ENCODE data around the gene SMARCD2.
"Not testable (repeated sequence)": the region's sequence is repeated elsewhere in the genome, so short reads cannot be mapped to it uniquely, and the experiment has no call there.

SMARCD2 gene

GRCh38 chr17:63842540-63843386, at the start of gene SMARCD2:
TSS of gene SMARCD2 (minus strand) at chr17:63842685. CDS start at chr17:63842674, 11 bp downstream.
- DNase-seq: peak; percentile 86

- peak; percentile 23 for DNase-seq
Measured at GRCh38 chr17:63889026-63889848, 46.8 kb upstream of the SMARCD2 start.

- DNase-seq: not testable (repeated sequence)
Measured at GRCh38 chr17:63885119-63885518, 42.6 kb upstream of the SMARCD2 start.

GRCh38 chr17:63882626-63883126, 40.2 kb upstream of the SMARCD2 start:
- not testable (repeated sequence) for DNase-seq

GRCh38 chr17:63881935-63882601, 39.6 kb upstream of the SMARCD2 start, which contains the start of gene GH2:
TSS of gene GH2 (minus strand) at chr17:63881944. CDS start at chr17:63881801, 143 bp downstream.
- no peak for DNase-seq

GRCh38 chr17:63881337-63881736, 38.9 kb upstream of the SMARCD2 start:
- DNase-seq: not testable (repeated sequence)

GRCh38 chr17:63880706-63881105, 38.2 kb upstream of the SMARCD2 start:
- no peak for DNase-seq

- DNase-seq: not testable (repeated sequence)
Measured at GRCh38 chr17:63878413-63878812, 35.9 kb upstream of the SMARCD2 start.

- not testable (repeated sequence) for DNase-seq
Measured at GRCh38 chr17:63874693-63875092, 32.2 kb upstream of the SMARCD2 start.

- DNase-seq: not testable (repeated sequence)
Measured at GRCh38 chr17:63874061-63874626, 31.7 kb upstream of the SMARCD2 start.

GRCh38 chr17:63873577-63873976, 31.1 kb upstream of the SMARCD2 start, which contains the start of gene CSH2:
TSS of gene CSH2 (minus strand) at chr17:63873677. CDS start at chr17:63873614, 63 bp downstream.
- DNase-seq: not testable (repeated sequence)

- DNase-seq: not testable (repeated sequence)
Measured at GRCh38 chr17:63871646-63872365, 29.3 kb upstream of the SMARCD2 start.

- DNase-seq: not testable (repeated sequence)
Measured at GRCh38 chr17:63870292-63870665, 27.8 kb upstream of the SMARCD2 start.

GRCh38 chr17:63869491-63870291, 27.2 kb upstream of the SMARCD2 start:
- not testable (repeated sequence) for DNase-seq

GRCh38 chr17:63866625-63867024, 24.1 kb upstream of the SMARCD2 start:
- not testable (repeated sequence) for DNase-seq

- DNase-seq: no peak
Measured at GRCh38 chr17:63859257-63859656, 16.8 kb upstream of the SMARCD2 start.

- not testable (repeated sequence) for DNase-seq
Measured at GRCh38 chr17:63856425-63856824, 13.9 kb upstream of the SMARCD2 start.

- no peak for DNase-seq
Measured at GRCh38 chr17:63855185-63855584, 12.7 kb upstream of the SMARCD2 start.

GRCh38 chr17:63854709-63855108, 12.2 kb upstream of the SMARCD2 start:
- DNase-seq: no peak

GRCh38 chr17:63853260-63853659, 10.8 kb upstream of the SMARCD2 start:
- DNase-seq: no peak

- no peak for DNase-seq
Measured at GRCh38 chr17:63850401-63850800, 7.9 kb upstream of the SMARCD2 start.

Data from NCI-H524 treated with DMSO at 0.1 percent for 48 hours (cell line).